K562 (cell line): Measurements from ENCODE around the gene SCP2. TPM values are rescaled to one million over a fixed set of nuclear protein-coding genes. Genes with fewer than 3 reads are reported as not detected.

Source experiments
- ATAC-seq: fragments of 200-7000 bp; cut with Tn5 transposase; 3 replicates; pipeline ENCODE4 v1.9.1; 2020; ENCODE audit warnings: moderate library complexity
- BruUV-seq: library from RNA; stranded (reverse); fragments of 400-500 nt; replicated peaks from 2 replicates; lab custom pipeline; 2021; lab: Mats Ljungman, UMichigan
- CTCF ChIA-PET: fragments of 300-600 bp; formaldehyde crosslinking; extraction: SDS; loops from one replicate; lab custom pipeline; 2021; ENCODE audit warnings: low intra/inter-chr PET ratio; lab: Yijun Ruan, JAX
- POLR2A ChIA-PET: fragments of 300-600, 350-650 bp; sonication (Branson Sonifier 250); formaldehyde crosslinking; extraction: SDS; loops from one replicate; lab custom pipeline; 2021; ENCODE audit warnings: antibody characterized with exemption, inconsistent platforms; lab: Yijun Ruan, JAX
- DNase-seq, 4 experiments: peaks; one replicate each; pipeline versions ENCODE4 v3.0.0 to v3.0.0-alpha.2; 2011 to 2018; ENCODE audit warnings: low spot score in 3 of 4, mixed read lengths in 3 of 4; ENCODE audit errors: extremely low read depth in 1 of 4
- FAIRE-seq: peaks from 2 replicates; lab custom pipeline; 2011; peaks lifted over from hg19 to GRCh38; lab: Jason Lieb, UNC
- H2AFZ ChIP-seq: 2 replicates; pipeline ENCODE4 v1.6.0; 2011; ENCODE audit warnings: low read depth, low read length, control low read depth, inconsistent platforms
- H3K27ac ChIP-seq: fragments of 200-600 bp; 3 replicates; pipeline ENCODE4 v1.8.0; 2011; ENCODE audit warnings: low read depth, mild to moderate bottlenecking, control low read depth, inconsistent platforms, low read length, moderate library complexity, mixed read lengths; ENCODE audit errors: extremely low read depth
- H3K27me3 ChIP-seq, 2 experiments: fragments of 300-600 bp in 1 of 2; 2 replicates in 1 of 2; 3 replicates in 1 of 2; pipeline versions ENCODE4 v1.6.0 to v1.8.0; 2011; ENCODE audit warnings: inconsistent platforms in 2 of 2, low read length in 2 of 2, mild to moderate bottlenecking in 1 of 2, mixed read lengths in 1 of 2, moderate library complexity in 1 of 2; ENCODE audit not compliant: control insufficient read depth in 2 of 2, insufficient read depth in 2 of 2
- H3K36me3 ChIP-seq: fragments of 300-600 bp; 3 replicates; pipeline ENCODE4 v1.8.0; 2011; ENCODE audit warnings: mild to moderate bottlenecking, low read length, inconsistent platforms; ENCODE audit not compliant: control insufficient read depth, insufficient read depth
- H3K4me1 ChIP-seq, 2 experiments: fragments of 200-600 bp in 1 of 2; replicated peaks in 1 of 2; 2 replicates in 1 of 2; 3 replicates in 1 of 2; pipeline versions ENCODE4 v1.5.1 to v1.8.0; 2011; ENCODE audit warnings: inconsistent platforms in 2 of 2, low read length in 2 of 2, mild to moderate bottlenecking in 1 of 2, mixed read lengths in 1 of 2, moderate library complexity in 1 of 2; ENCODE audit not compliant: control insufficient read depth in 2 of 2, insufficient read depth in 2 of 2
- H3K4me2 ChIP-seq: 2 replicates; pipeline ENCODE4 v1.6.1; 2011; ENCODE audit warnings: low read length, control low read depth, inconsistent platforms, mixed read lengths; ENCODE audit not compliant: insufficient read depth
- H3K4me3 ChIP-seq: fragments of 200-600 bp; sonication (generic), shearing (Covaris generic); 2 replicates; pipeline ENCODE4 v1.5.1; 2016; ENCODE audit warnings: control low read depth, inconsistent platforms
- H3K79me2 ChIP-seq: fragments of 200-600 bp; 3 replicates; pipeline ENCODE4 v1.8.0; 2011; ENCODE audit warnings: low read length, inconsistent platforms; ENCODE audit not compliant: control insufficient read depth, insufficient read depth
- H3K9ac ChIP-seq, 2 experiments: 2 replicates each; pipeline versions ENCODE4 v1.6.0 to v1.6.1; 2011; ENCODE audit warnings: low read depth in 2 of 2, low read length in 2 of 2, control low read depth in 1 of 2, inconsistent platforms in 1 of 2, mild to moderate bottlenecking in 1 of 2, mixed read lengths in 1 of 2; ENCODE audit not compliant: insufficient read depth in 1 of 2
- H3K9me1 ChIP-seq: one replicate; pipeline ENCODE4 v1.6.0; 2011; ENCODE audit warnings: inconsistent platforms, mild to moderate bottlenecking, low read length, moderate library complexity; ENCODE audit not compliant: control insufficient read depth, insufficient read depth
- H3K9me3 ChIP-seq: replicated peaks from 2 replicates; pipeline ENCODE4 v1.5.1; 2011; ENCODE audit warnings: low read depth, low read length, inconsistent platforms; ENCODE audit not compliant: control insufficient read depth, insufficient read depth
- H4K20me1 ChIP-seq: replicated peaks from 2 replicates; pipeline ENCODE4 v1.6.1; 2011; ENCODE audit warnings: low read length, inconsistent platforms, mixed read lengths; ENCODE audit not compliant: control insufficient read depth, insufficient read depth
- AFF4 ChIP-seq: sonication (generic); formaldehyde crosslinking; IDR thresholded peaks from 2 replicates; pipeline ENCODE4 v1.8.0; 2023; ENCODE audit warnings: mild to moderate bottlenecking, missing genetic modification reagents
- ARHGAP35 ChIP-seq: fragments of 450-650 bp; IDR thresholded peaks from 2 replicates; pipeline ENCODE4 v1.6.1; 2018; ENCODE audit not compliant: partially characterized antibody
- ARID1B ChIP-seq: fragments of 450-650 bp; IDR thresholded peaks from 2 replicates; pipeline ENCODE4 v1.6.1; 2016; ENCODE audit warnings: antibody characterized with exemption, mild to moderate bottlenecking, inconsistent platforms
- CHD2 ChIP-seq: IDR thresholded peaks from 2 replicates; pipeline ENCODE4 v1.6.1; 2011; ENCODE audit warnings: low read depth, low read length
- DLX4 ChIP-seq: fragments of 250-450 bp; sonication (Bioruptor Pico); IDR thresholded peaks from 2 replicates; pipeline ENCODE4 v1.6.1; 2021; ENCODE audit warnings: mild to moderate bottlenecking
- FOS ChIP-seq: IDR thresholded peaks from 3 replicates; pipeline ENCODE4 v1.6.1; 2011; ENCODE audit not compliant: insufficient read length; ENCODE audit errors: extremely low read depth
- HBP1 ChIP-seq: fragments of 450-650 bp; formaldehyde crosslinking; IDR thresholded peaks from 2 replicates; pipeline ENCODE4 v1.4.0; 2022; ENCODE audit warnings: missing genetic modification characterization
- KDM5B ChIP-seq: fragments of 200-600 bp; sonication (generic); IDR thresholded peaks from 2 replicates; pipeline ENCODE4 v1.6.1; 2012; ENCODE audit warnings: low read depth, mild to moderate bottlenecking, moderate library complexity, low read length, control low read depth, inconsistent platforms; ENCODE audit not compliant: insufficient replicate concordance
- MAFK ChIP-seq: IDR thresholded peaks from 2 replicates; pipeline ENCODE4 v1.6.1; 2011; ENCODE audit warnings: low read length, improper control_type of control experiment
- MEF2A ChIP-seq: IDR thresholded peaks from 2 replicates; pipeline ENCODE4 v1.6.1; 2011; ENCODE audit warnings: low read depth, mild to moderate bottlenecking, low read length, moderate library complexity; ENCODE audit not compliant: control insufficient read depth
- RBM25 ChIP-seq: fragments of 200-400 bp; formaldehyde crosslinking; IDR thresholded peaks from 2 replicates; pipeline ENCODE4 v1.6.1; 2018; ENCODE audit warnings: low read length, low read depth, moderate library complexity; ENCODE audit not compliant: severe bottlenecking
- STAT5A ChIP-seq: IDR thresholded peaks from 2 replicates; pipeline ENCODE4 v1.6.1; 2012; ENCODE audit warnings: low read length, inconsistent platforms, borderline replicate concordance
- TAF7 ChIP-seq: fragments of 450-650 bp; IDR thresholded peaks from 2 replicates; pipeline ENCODE4 v1.6.1; 2016; ENCODE audit warnings: missing genetic modification characterization, missing compliant biosample characterization
- TCF7L2 ChIP-seq: fragments of 150-350 bp; IDR thresholded peaks from 2 replicates; pipeline ENCODE4 v1.6.1; 2016; ENCODE audit warnings: low read depth, mild to moderate bottlenecking, low read length, moderate library complexity
- THRA ChIP-seq: fragments of 450-650 bp; IDR thresholded peaks from 2 replicates; pipeline ENCODE4 v1.6.1; 2017; ENCODE audit warnings: mild to moderate bottlenecking, moderate library complexity
- ZBTB7A ChIP-seq: IDR thresholded peaks from 2 replicates; pipeline ENCODE4 v1.6.1; 2011; ENCODE audit warnings: low read depth, mild to moderate bottlenecking, low read length, moderate library complexity, borderline replicate concordance; ENCODE audit not compliant: control insufficient read depth
- ZNF589 ChIP-seq: fragments of 200-800 bp; sonication (Bioruptor generic); IDR thresholded peaks from 2 replicates; pipeline ENCODE4 v1.6.1; 2016; ENCODE audit warnings: low read depth, missing genetic modification characterization, missing compliant biosample characterization
- ZNF717 ChIP-seq: fragments of 250-450 bp; sonication (Bioruptor Pico); IDR thresholded peaks from 2 replicates; pipeline ENCODE4 v1.5.0; 2021
- WGBS: fragments of 100-300 bp; shearing (Covaris generic); methylation state at CpG from one replicate; pipeline ENCODE4 v1.1.6; 2016; ENCODE audit warnings: low coverage, mixed read lengths; ENCODE audit not compliant: insufficient coverage; ENCODE audit errors: missing lambda C conversion rate; 5-methylcytosine and 5-hydroxymethylcytosine counted together
- in situ Hi-C: fragments of 300-500 bp; cut with MboI; formaldehyde crosslinking; loops from 4 replicates; pipeline ENCODE4 v1.15.0; 2018; ENCODE audit warnings: inconsistent platforms, mixed read lengths
- intact Hi-C: fragments of 100-400 bp; cut with micrococcal nuclease; formaldehyde crosslinking; loops from 2 replicates; pipeline ENCODE4 v1.14.2; 2022
- polyA plus RNA-seq, 8 experiments: library from polyadenylated mRNA; depleted of rRNA in 4 of 8; stranded (reverse) in 5 of 8; unstranded in 3 of 8; fragments of >200 nt; fragmentation: Nextera tagmentation in 2 of 8; fragmentation: Illumina TruSeq in 1 of 8; extraction: Ambion mirVana in 2 of 8; extraction: Trizol in 1 of 8; gene quantifications; 2 replicates each; pipeline versions ENCODE4 v1.2.1 to v1.2.3, GENCODE V29; 2011 to 2014; ENCODE audit warnings: inconsistent platforms in 1 of 8, missing spikeins in 1 of 8
- total RNA-seq, 7 experiments: library from RNA; depleted of rRNA in 6 of 7; stranded (reverse); fragments of >200 nt in 6 of 7; fragmentation: Illumina TruSeq in 2 of 7; extraction: Trizol in 2 of 7; gene quantifications; 2 replicates each; pipeline versions ENCODE4 v1.2.1 to v1.2.3, GENCODE V29; 2011 to 2021; ENCODE audit warnings: low replicate concordance in 1 of 7

Gene SCP2
- total and polyA plus RNA-seq, 9 of the 15 experiments (the other 6 are each of a cell fraction or from before 2014, with no cell fraction given): 63.8 to 258 (median 106) TPM

- in situ Hi-C loops: no loop called here
- H3K36me3 ChIP-seq: no peaks in the 10 kb centered on the region
- no peak for DNase-seq
- H3K79me2 ChIP-seq: no peaks in the 10 kb centered on the region
- no peaks in the 10 kb centered on the region for H3K27me3 ChIP-seq
- ChIA-PET POLR2A (no interaction called here), CTCF (no interaction called here)
- no peak for FAIRE-seq
- H3K9me1 ChIP-seq: no peaks in the 10 kb centered on the region
- no peaks in the 10 kb centered on the region for H3K9me3 ChIP-seq
- intact Hi-C loops: no loop called here
- BruUV-seq: no TSS peak
- no peak overlapping the region for H3K4me2 ChIP-seq
- no peak for ATAC-seq
- H3K4me1 ChIP-seq: no peaks in the 10 kb centered on the region
- no peak overlapping the region for H3K27ac ChIP-seq
- no peak overlapping the region for H2AFZ ChIP-seq
- 39% methylated on average over 3 of the region's 3 CpGs for WGBS
- H3K9ac ChIP-seq: no peak overlapping the region
- no peak overlapping the region for H3K4me3 ChIP-seq
- no peaks in the 10 kb centered on the region for H4K20me1 ChIP-seq
- TF ChIP-seq TAF7 (tag): no peak
- TF ChIP-seq ZNF717 (CRISPR knock-in tag): no peak
- no peak for TF ChIP-seq MAFK
- no peak for TF ChIP-seq THRA
- no peak for TF ChIP-seq HBP1 (CRISPR knock-in tag)
- TF ChIP-seq MEF2A: no peak
- TF ChIP-seq AFF4 (CRISPR knock-in tag): no peak
- TF ChIP-seq TCF7L2: no peak
- TF ChIP-seq ARID1B: no peak
- no peak for TF ChIP-seq DLX4
- no peak for TF ChIP-seq ARHGAP35
- no peak for TF ChIP-seq FOS
- TF ChIP-seq RBM25: no peak
- no peak for TF ChIP-seq CHD2
- no peak for TF ChIP-seq ZBTB7A
- no peak for TF ChIP-seq KDM5B
- no peak for TF ChIP-seq ZNF589 (CRISPR knock-in tag)
- TF ChIP-seq STAT5A: no peak
Measured at GRCh38 chr1:52967666-52968065, 40.6 kb downstream of the SCP2 start.
